ENCODE results near the gene CCL25.
"Not testable (repeated sequence)": the region's sequence is repeated elsewhere in the genome, so short reads cannot be mapped to it uniquely, and the experiment has no call there.

The CCL25 gene

GRCh38 chr19:8090950-8091349, 38.4 kb downstream of the CCL25 start:
- Histone ChIP-seq H3K4me3 (ENCODE audit: low read depth, low read length) (no peak overlapping the region), H3K4me1 (ENCODE audit: control insufficient read depth, insufficient read depth, low read length) (no peaks in the 10 kb centered on the region), H3K27me3 (ENCODE audit: control insufficient read depth, insufficient read depth, low read length) (no peaks in the 10 kb centered on the region), H3K9ac (ENCODE audit: low read depth, low read length) (no peak overlapping the region), H3K36me3 (ENCODE audit: control insufficient read depth, insufficient read depth, low read length) (peaks cover 50% of the 10 kb centered on the region), H3K9me3 (ENCODE audit: control insufficient read depth, insufficient read depth, low read length) (peaks cover 7% of the 10 kb centered on the region)

- no peak overlapping the region for H3K4me3 ChIP-seq (ENCODE audit: low read depth, low read length)
- no peaks in the 10 kb centered on the region for H3K27me3 ChIP-seq (ENCODE audit: control insufficient read depth, insufficient read depth, low read length)
- peaks cover 7% of the 10 kb centered on the region for H3K9me3 ChIP-seq (ENCODE audit: control insufficient read depth, insufficient read depth, low read length)
- no peak overlapping the region for H3K9ac ChIP-seq (ENCODE audit: low read depth, low read length)
- H3K36me3 ChIP-seq (ENCODE audit: control insufficient read depth, insufficient read depth, low read length) = peaks cover 54% of the 10 kb centered on the region
- H3K4me1 ChIP-seq (ENCODE audit: control insufficient read depth, insufficient read depth, low read length) = no peaks in the 10 kb centered on the region
Measured at GRCh38 chr19:8093740-8094139, 41.2 kb downstream of the CCL25 start.

- H3K36me3 ChIP-seq (ENCODE audit: control insufficient read depth, insufficient read depth, low read length) = peaks cover 50% of the 10 kb centered on the region
Measured at GRCh38 chr19:8094336-8094735, 41.8 kb downstream of the CCL25 start.

GRCh38 chr19:8095354-8095886, 42.9 kb downstream of the CCL25 start:
- peaks cover 7% of the 10 kb centered on the region for H3K9me3 ChIP-seq (ENCODE audit: control insufficient read depth, insufficient read depth, low read length)
- peaks cover 42% of the 10 kb centered on the region for H3K36me3 ChIP-seq (ENCODE audit: control insufficient read depth, insufficient read depth, low read length)
- H3K27me3 ChIP-seq (ENCODE audit: control insufficient read depth, insufficient read depth, low read length) = no peaks in the 10 kb centered on the region
- H3K9ac ChIP-seq (ENCODE audit: low read depth, low read length) = no peak overlapping the region
- H3K4me3 ChIP-seq (ENCODE audit: low read depth, low read length) = no peak overlapping the region
- H3K4me1 ChIP-seq (ENCODE audit: control insufficient read depth, insufficient read depth, low read length) = no peaks in the 10 kb centered on the region

More at GRCh38 chr19:8094336-8094735, 41.8 kb downstream of the CCL25 start:
- no peaks in the 10 kb centered on the region for H3K27me3 ChIP-seq (ENCODE audit: control insufficient read depth, insufficient read depth, low read length)
- no peak overlapping the region for H3K4me3 ChIP-seq (ENCODE audit: low read depth, low read length)
- no peak overlapping the region for H3K9ac ChIP-seq (ENCODE audit: low read depth, low read length)
- peaks cover 7% of the 10 kb centered on the region for H3K9me3 ChIP-seq (ENCODE audit: control insufficient read depth, insufficient read depth, low read length)
- no peaks in the 10 kb centered on the region for H3K4me1 ChIP-seq (ENCODE audit: control insufficient read depth, insufficient read depth, low read length)

GRCh38 chr19:8096071-8096470, 43.5 kb downstream of the CCL25 start:
- Histone ChIP-seq H3K4me1 (ENCODE audit: control insufficient read depth, insufficient read depth, low read length) (no peaks in the 10 kb centered on the region), H3K9me3 (ENCODE audit: control insufficient read depth, insufficient read depth, low read length) (peaks cover 7% of the 10 kb centered on the region), H3K9ac (ENCODE audit: low read depth, low read length) (no peak overlapping the region), H3K4me3 (ENCODE audit: low read depth, low read length) (no peak overlapping the region), H3K27me3 (ENCODE audit: control insufficient read depth, insufficient read depth, low read length) (no peaks in the 10 kb centered on the region), H3K36me3 (ENCODE audit: control insufficient read depth, insufficient read depth, low read length) (peaks cover 40% of the 10 kb centered on the region)

GRCh38 chr19:8097198-8097597, 44.6 kb downstream of the CCL25 start:
- Histone ChIP-seq H3K36me3 (ENCODE audit: control insufficient read depth, insufficient read depth, low read length) (peaks cover 34% of the 10 kb centered on the region), H3K27me3 (ENCODE audit: control insufficient read depth, insufficient read depth, low read length) (no peaks in the 10 kb centered on the region), H3K4me1 (ENCODE audit: control insufficient read depth, insufficient read depth, low read length) (no peaks in the 10 kb centered on the region), H3K4me3 (ENCODE audit: low read depth, low read length) (no peak overlapping the region), H3K9me3 (ENCODE audit: control insufficient read depth, insufficient read depth, low read length) (peaks cover 7% of the 10 kb centered on the region), H3K9ac (ENCODE audit: low read depth, low read length) (no peak overlapping the region)

GRCh38 chr19:8097681-8098567, 45.4 kb downstream of the CCL25 start:
- Histone ChIP-seq H3K9me3 (ENCODE audit: control insufficient read depth, insufficient read depth, low read length) (peaks cover 7% of the 10 kb centered on the region), H3K9ac (ENCODE audit: low read depth, low read length) (no peak overlapping the region), H3K36me3 (ENCODE audit: control insufficient read depth, insufficient read depth, low read length) (peaks cover 34% of the 10 kb centered on the region), H3K27me3 (ENCODE audit: control insufficient read depth, insufficient read depth, low read length) (no peaks in the 10 kb centered on the region), H3K4me1 (ENCODE audit: control insufficient read depth, insufficient read depth, low read length) (no peaks in the 10 kb centered on the region), H3K4me3 (ENCODE audit: low read depth, low read length) (no peak overlapping the region)

- Histone ChIP-seq H3K9ac (ENCODE audit: low read depth, low read length) (no peak overlapping the region), H3K36me3 (ENCODE audit: control insufficient read depth, insufficient read depth, low read length) (peaks cover 24% of the 10 kb centered on the region), H3K27me3 (ENCODE audit: control insufficient read depth, insufficient read depth, low read length) (no peaks in the 10 kb centered on the region), H3K4me3 (ENCODE audit: low read depth, low read length) (no peak overlapping the region), H3K4me1 (ENCODE audit: control insufficient read depth, insufficient read depth, low read length) (no peaks in the 10 kb centered on the region), H3K9me3 (ENCODE audit: control insufficient read depth, insufficient read depth, low read length) (no peaks in the 10 kb centered on the region)
Measured at GRCh38 chr19:8101311-8101710, 48.8 kb downstream of the CCL25 start.

GRCh38 chr19:8101910-8102309, 49.4 kb downstream of the CCL25 start:
- not testable (repeated sequence) for H3K27me3 ChIP-seq (ENCODE audit: control insufficient read depth, insufficient read depth, low read length); H3K4me3 ChIP-seq (ENCODE audit: low read depth, low read length); H3K4me1 ChIP-seq (ENCODE audit: control insufficient read depth, insufficient read depth, low read length); H3K9ac ChIP-seq (ENCODE audit: low read depth, low read length); H3K9me3 ChIP-seq (ENCODE audit: control insufficient read depth, insufficient read depth, low read length)
- H3K36me3 ChIP-seq (ENCODE audit: control insufficient read depth, insufficient read depth, low read length) = peaks cover 26% of the 10 kb centered on the region

GRCh38 chr19:8105471-8105870, 52.9 kb downstream of the CCL25 start:
- Histone ChIP-seq H3K36me3 (ENCODE audit: control insufficient read depth, insufficient read depth, low read length) (peaks cover 26% of the 10 kb centered on the region), H3K27me3 (ENCODE audit: control insufficient read depth, insufficient read depth, low read length) (no peaks in the 10 kb centered on the region), H3K9me3 (ENCODE audit: control insufficient read depth, insufficient read depth, low read length) (no peaks in the 10 kb centered on the region)

GRCh38 chr19:8107301-8107903, 54.8 kb downstream of the CCL25 start:
- Histone ChIP-seq H3K27me3 (ENCODE audit: control insufficient read depth, insufficient read depth, low read length) (no peaks in the 10 kb centered on the region), H3K9ac (ENCODE audit: low read depth, low read length) (no peak overlapping the region), H3K4me1 (ENCODE audit: control insufficient read depth, insufficient read depth, low read length) (no peaks in the 10 kb centered on the region), H3K4me3 (ENCODE audit: low read depth, low read length) (no peak overlapping the region), H3K36me3 (ENCODE audit: control insufficient read depth, insufficient read depth, low read length) (peaks cover 32% of the 10 kb centered on the region), H3K9me3 (ENCODE audit: control insufficient read depth, insufficient read depth, low read length) (no peaks in the 10 kb centered on the region)

More at GRCh38 chr19:8105471-8105870, 52.9 kb downstream of the CCL25 start:
- H3K9ac ChIP-seq (ENCODE audit: low read depth, low read length) = no peak overlapping the region
- no peak overlapping the region for H3K4me3 ChIP-seq (ENCODE audit: low read depth, low read length)
- no peaks in the 10 kb centered on the region for H3K4me1 ChIP-seq (ENCODE audit: control insufficient read depth, insufficient read depth, low read length)
